ENCODE data around the gene APPBP2.
"Not testable (repeated sequence)": the region's sequence is repeated elsewhere in the genome, so short reads cannot be mapped to it uniquely, and the experiment has no call there.

APPBP2 gene

GRCh38 chr17:60421273-60422161, 104.5 kb downstream of the APPBP2 start:
- peak; percentile 82 for TF ChIP-seq CTCF (IDR thresholded peaks at IDR 0.05; ENCODE audit: extremely low read depth, missing control alignments)
- peak; percentile 88 for DNase-seq (ENCODE audit: low spot score)

GRCh38 chr17:60419875-60420274, 106.2 kb downstream of the APPBP2 start:
- not testable (repeated sequence) for DNase-seq (ENCODE audit: low spot score)

GRCh38 chr17:60419003-60419402, 107.0 kb downstream of the APPBP2 start:
- DNase-seq (ENCODE audit: low spot score): not testable (repeated sequence)

- DNase-seq (ENCODE audit: low spot score): no peak
- no peak for TF ChIP-seq CTCF (IDR thresholded peaks at IDR 0.05; ENCODE audit: extremely low read depth, missing control alignments)
These were observed 109.6 kb downstream of the APPBP2 start for GRCh38 chr17:60416368-60416925.

- no peak for TF ChIP-seq CTCF (IDR thresholded peaks at IDR 0.05; ENCODE audit: extremely low read depth, missing control alignments)
- no peak for DNase-seq (ENCODE audit: low spot score)
These were observed 110.9 kb downstream of the APPBP2 start for GRCh38 chr17:60415146-60415545.

GRCh38 chr17:60412701-60413100, 113.3 kb downstream of the APPBP2 start:
- no peak for DNase-seq (ENCODE audit: low spot score)
- TF ChIP-seq CTCF (IDR thresholded peaks at IDR 0.05; ENCODE audit: extremely low read depth, missing control alignments): no peak

- no peak for DNase-seq (ENCODE audit: low spot score)
- no peak for TF ChIP-seq CTCF (IDR thresholded peaks at IDR 0.05; ENCODE audit: extremely low read depth, missing control alignments)
These were observed 116.0 kb downstream of the APPBP2 start for GRCh38 chr17:60410001-60410400.

GRCh38 chr17:60406887-60407286, 119.2 kb downstream of the APPBP2 start:
- TF ChIP-seq CTCF (IDR thresholded peaks at IDR 0.05; ENCODE audit: extremely low read depth, missing control alignments): no peak
- no peak for DNase-seq (ENCODE audit: low spot score)

Data from GM20000 (cell line).